Activated CD4-positive, alpha-beta T cell treated with anti-CD3 and anti-CD28 coated beads, Interleukin-2, amount 50 U/mL, for 4 hours (primary cell): Measurements from ENCODE around the gene CLIP3.
"Not testable (repeated sequence)": the region's sequence is repeated elsewhere in the genome, so short reads cannot be mapped to it uniquely, and the experiment has no call there.

Experiments used
- DNase-seq, 2 experiments: peaks; one replicate each; pipeline ENCODE4 v3.0.0-alpha.2; 2020

CLIP3 gene

DNA sequence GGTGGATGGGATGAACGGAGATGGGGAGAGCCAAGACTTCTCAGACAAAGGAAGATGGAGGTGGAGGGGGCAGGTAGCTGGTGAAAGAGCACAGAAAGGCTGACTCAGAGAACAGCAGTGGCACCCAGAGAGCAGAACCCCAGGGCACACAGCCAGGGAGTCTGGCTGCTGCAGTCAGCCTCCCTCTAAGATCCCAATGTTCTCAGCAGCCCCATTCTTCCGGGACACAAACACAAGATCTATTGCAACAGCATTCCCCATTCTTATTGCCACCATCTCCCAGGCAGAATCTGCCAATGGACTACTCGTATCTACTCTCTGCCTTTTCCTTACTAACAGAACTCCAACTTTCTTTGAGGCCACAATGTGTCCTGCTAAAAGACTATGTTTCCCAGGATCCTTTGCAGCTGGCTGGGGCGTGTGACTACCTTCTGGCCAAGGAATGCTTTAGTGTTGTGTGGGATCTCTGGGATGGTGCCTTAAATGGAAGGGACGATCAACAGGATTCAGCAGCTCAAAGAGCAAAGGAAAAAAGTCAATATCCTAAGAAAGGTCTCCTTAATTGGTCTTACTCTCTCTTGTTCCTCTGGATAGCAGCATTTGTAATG lies 13.9 kb upstream of the CLIP3 start:
- DNase-seq, result no peak

DNA sequence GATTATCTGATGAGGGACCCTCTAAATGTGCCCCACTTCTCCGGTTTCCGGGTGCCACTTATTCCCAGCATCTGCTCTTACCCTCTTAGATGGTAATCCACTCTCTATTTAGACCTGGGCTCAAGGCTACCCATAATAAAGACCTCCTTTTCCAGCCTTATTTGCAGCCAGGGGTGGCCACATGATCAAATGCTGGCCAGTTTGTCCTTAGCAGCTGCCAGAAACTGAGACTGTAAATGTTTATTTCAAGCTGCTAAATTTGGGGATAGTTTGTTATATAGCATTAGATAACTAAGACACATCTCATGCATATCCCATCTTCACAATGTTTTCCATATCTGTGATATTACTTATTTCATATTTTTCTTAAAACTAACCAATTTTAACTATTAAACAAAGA lies 11.3 kb upstream of the CLIP3 start:
- no peak for DNase-seq

DNA sequence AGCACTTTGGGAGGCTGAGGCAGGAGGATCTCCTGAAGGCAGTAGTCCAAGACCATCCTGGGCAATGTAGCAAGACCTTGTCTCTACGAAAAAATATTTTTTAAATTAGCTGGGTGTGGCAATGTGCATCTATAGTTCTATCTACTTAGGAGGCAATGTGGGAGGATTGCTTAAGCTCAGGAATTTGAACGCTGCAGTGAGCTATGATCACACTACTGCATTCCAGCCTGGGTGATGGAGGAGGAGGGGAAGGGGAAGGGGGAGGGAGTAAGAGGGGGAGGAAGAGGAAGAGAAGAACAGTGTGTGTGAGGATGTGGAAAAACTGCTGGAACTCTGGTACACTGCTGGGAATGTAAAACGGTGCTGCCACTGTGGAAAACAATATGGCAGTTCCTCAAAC lies 9.2 kb upstream of the CLIP3 start:
- no peak for DNase-seq

DNA sequence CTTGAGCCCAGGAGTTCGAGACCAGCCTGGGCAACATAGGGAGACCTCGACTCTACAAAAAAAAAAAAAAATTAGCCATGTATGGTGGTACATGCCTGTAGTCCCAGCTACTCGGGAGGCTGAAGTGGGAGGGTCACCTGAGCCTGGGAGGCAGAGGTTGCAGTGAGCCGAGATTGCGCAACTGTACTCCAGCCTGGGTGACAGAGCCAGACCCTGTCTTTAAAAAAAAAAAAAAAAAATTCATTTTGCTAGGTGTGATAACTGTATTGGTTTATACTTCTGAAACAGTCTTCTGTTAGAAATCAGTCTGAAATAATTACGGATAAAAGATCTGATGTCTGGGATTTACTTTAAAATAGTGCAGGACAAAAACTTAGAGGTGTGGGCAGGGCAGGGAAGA lies 8.4 kb upstream of the CLIP3 start:
- DNase-seq, result not testable (repeated sequence)

DNA sequence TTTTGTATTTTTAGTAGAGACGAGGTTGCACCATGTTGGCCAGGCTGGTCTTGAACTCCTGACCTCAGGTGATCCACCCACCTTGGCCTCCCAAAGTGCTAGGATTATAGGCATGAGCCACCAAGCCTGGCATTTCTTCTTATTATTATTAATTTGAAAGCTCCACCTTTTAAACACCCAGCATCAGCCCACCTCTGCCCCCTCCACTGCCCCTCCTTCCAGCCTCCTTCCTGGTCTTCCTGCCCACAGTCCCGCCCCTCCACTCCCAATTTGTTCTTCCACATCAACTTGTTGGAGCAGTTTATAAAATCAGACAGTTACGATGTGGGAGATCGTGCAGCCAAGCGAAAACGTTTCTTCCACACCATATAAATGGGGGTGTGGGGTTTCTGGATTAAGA lies 7.8 kb upstream of the CLIP3 start:
- DNase-seq, result no peak

DNA sequence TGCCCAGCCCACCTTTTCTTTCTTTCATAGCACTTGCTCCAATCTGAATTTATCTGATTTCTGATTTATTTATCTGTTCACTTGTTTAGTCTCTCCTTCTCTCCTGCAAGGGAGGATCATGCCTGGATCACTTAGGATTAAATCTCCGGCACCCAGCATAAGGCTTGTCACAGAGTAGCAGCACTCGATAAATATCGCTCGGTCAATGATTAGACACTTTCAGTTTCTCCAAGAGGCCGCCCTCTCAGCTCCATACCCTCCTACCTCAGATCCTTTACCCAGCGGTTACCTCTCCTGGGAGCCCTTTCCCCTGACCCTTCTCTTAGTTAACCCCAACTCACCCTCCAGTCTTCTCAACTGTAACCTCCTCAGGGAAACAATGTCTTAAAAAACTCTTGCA lies 1.4 kb downstream of the CLIP3 start:
- DNase-seq, result no peak

DNA sequence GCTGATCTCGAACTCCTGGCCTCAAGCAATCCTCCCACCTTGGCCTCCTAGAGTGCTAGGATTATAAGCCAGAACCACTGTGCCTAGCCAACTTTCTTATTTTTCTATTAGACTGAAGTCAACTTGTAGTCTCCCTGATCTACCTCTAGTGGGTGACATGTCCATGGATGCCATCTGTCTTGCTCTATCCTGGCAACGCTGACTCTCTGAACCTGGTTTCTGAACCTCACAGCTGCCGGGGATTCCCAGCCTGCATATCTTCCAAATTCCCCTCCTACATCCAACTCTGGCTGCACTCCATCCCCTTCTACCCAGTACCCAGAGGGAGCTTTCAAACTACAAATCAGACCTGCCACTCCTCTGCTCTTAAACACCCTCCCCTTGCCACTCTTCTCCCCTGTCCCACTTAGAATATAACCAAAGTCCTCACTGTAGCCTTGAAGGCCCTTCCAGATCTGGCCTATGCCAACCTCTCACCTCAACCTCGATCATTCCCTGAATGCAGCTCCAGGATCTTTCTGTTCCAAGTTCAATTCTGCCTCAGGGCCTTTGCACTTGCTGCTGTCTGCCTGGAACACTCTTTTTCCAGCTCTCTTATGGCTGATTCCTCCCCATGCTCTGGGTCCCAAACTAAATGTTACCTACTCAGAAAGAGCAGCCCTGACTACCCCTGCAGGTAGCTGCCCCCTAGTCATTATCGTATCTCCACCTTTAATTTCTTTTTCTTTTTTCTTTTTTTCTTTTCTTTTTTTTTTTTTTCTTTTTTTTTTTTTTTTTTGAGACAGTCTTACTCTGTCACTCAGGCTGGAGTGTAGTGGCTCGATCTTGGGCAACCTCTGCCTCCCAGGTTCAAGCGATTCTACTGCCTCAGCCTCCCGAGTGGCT lies 2.2 kb downstream of the CLIP3 start:
- DNase-seq, result no peak

DNA sequence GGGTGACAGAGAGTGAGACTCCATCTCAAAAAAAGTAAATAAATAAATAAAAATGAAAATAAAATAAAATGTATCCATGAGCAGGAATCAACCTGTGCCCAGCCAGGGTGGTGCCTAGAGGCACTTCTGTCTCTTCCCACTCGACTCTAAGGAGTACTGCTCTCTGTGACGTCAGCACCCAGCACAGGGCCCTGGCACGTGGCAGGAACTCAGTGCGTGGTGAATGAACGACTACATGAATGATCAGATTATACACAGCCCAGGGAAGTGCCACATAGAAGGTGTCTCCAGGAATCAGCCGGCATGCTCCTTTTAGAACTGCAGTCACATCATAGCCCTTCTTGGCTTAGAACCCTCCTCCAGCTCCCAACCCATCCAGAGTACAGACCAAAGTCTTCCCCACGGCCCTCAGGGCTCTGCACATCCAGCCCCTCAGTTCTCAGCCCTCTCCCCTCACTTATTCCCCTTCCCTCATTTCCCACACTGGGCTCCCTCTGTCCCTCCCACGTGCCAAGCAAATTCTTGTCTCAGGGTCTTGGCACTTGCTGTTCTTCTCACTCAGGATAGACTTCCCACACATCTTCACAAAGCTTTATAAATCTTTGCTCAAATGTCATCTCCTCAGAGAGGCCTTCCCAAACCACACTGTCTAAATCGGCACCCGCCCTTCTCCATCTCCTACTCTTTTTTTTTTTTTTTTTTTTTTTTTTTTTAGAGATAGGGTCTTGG lies 4.2 kb downstream of the CLIP3 start:
- no peak for DNase-seq

DNA sequence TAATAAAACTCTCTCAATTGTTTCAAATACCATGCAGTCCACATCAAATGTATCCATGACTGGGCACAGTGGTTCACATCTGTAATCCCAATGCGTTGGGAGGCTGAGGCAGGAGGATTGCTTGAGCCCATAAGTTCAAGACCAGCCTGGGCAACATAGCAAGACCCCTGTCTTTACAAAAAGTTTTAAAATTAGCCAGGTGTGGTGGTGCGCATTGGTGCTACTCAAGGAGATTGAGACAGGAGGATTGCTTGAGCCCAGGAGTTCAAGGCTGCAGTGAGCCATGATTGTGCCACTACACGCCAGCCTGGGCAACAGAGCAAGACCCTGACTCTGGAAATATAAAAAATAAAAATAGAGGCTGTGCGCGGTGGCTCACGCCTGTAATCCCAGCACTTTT lies 5.0 kb downstream of the CLIP3 start:
- no peak for DNase-seq

DNA sequence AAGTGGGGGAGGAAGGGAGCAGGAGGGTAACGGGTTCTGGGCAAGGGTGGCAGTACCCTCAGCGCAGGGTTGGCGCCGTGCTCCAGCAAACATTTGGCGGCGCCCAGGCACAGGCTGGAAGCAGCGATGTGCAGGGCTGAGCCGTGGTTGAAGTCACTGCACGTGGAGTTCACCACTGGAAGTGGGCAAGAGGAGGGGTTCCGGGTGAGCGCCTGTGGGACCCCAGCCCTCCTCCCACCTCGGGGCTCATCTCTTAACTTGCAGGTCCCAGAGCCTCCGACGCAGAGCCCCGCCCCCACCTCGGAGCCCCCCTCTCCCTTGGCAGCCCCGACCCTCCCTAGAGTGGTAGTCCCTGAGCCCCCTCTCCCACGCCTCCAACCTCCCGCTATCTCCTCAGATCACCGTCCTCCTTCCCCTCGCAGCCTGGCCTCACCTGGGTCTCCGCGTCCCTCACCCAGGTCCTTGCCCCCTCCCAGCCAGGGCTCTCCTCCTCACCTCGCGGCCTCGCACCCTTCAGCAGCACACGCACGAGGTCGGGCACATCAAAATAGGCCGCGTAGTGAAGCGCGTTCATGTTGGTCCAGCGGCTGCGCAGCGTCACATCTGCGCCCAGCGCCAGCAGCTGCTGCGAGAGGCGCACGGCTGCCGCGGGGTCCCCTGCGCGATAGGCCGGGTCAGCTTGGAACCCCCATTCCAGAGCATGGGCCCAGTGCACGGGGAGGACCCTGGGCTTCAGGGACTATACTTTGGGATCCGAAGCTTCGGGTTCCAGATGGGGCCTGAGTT lies 6.4 kb downstream of the CLIP3 start:
- no peak for DNase-seq

DNA sequence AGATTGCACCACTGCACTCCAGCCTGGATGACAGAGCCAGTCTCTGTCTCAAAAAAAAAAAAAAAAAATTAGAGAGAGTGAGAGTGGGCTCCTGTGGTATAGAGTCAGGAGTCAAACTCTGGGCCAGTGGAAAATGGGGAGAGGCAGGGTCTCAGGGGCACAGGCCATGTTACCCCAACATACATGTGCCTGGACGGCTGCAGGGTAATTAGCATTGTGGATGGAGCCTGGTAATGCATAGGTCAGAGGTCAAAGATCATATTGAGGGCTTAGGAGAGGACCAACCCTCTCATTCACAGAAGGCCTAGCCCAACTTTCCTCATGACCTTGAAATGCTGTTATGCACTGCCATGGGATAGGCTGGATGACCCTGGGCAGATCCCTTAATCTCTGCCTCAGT lies 7.1 kb downstream of the CLIP3 start:
- no peak for DNase-seq

DNA sequence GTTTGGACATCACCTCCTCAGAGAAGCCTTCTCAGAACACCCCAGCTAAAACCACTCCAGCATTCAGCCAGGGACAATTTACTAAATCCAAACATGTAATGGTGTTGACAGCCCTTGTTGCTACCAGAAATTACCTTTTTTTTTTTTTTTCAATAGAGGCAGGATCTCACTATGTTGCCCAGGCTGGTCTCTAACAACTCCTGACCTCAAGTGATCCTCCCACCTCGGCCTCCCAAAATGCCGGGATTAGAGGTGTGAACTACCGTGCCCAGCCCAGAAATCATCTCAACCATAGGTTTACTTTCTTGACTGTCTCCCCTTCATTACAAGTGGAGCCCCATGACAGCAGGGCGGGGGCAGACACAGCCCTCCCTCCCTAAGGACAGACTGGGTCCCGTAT lies 9.2 kb downstream of the CLIP3 start:
- DNase-seq, result no peak

DNA sequence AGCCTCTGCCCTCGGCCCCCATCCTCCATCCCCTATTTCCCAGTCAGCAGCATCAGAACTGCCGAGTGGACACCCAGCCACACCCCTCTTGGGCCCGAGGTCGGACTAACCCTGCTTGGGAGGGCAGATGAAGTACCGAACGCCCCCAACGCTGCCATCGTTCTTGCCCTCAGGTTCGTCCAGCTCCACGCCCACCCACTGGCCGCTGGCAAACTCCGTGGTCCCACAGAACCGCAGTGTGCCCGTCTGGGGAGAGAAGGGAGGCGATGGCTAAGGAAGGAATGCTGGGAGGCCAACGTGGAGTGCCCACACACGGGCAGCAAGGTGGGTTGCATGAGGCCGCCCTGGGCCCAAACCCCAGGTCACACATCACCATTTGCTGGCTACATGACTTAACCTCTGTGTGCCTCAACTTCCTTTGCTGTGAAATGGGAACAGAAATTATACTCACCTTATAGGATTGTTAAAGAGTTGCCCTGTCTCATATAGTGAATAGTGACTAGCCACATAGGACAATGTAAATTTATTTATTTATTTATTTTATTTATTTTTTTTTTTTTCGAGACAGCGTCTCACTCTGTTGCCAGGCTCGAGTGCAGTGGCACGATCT lies 13.5 kb downstream of the CLIP3 start:
- DNase-seq, result no peak

DNA sequence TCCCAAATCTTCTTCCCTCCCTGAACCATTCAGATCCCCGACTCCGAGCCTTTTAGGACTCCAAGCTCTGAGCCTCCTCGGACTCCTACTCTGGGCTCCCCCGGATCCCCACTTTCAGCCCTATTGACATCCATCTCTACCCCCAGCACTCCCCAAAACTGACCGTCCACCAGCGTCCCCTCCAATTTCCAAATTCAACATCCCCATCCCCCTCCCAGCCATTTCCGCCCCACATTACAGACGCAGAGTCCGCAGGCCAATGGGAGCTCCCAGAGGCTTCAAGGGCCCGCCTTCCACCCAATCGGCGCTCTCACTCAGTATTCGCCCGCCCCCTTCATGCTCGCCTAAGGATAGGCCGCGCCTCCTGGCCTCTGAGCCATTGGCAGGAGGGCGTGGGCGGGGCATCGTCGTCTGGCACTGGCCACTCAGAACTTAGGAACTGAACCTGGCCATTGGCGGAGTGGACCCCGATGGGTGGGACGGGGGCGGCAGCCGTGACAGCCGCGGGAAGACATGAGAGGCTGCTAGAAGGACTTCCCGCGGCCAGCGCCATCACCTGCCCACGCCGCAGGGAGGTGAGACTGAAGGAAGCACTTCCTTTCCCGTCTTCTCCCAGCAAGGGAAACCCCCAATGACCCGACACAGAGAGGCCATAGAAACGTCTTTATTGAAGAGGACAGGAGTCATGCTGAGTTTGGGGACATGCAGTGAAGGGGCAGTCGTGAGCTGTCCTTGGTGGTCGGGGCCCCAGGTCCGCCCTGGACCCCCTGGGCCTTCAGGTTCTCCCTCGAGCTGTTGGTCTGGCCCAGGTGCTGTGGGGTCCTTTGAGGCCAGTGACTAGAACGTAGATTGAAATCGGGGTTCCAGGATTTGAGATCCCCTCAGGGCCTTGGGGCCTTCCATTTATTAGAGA lies 18.4 kb downstream of the CLIP3 start, which contains the start of gene ALKBH6:
Gene ALKBH6, minus strand, starts transcription at position 202 of the 913 bp plus-strand sequence. CDS start 816 bp downstream, outside the sequence.
- DNase-seq, result peak; percentile 99

DNA sequence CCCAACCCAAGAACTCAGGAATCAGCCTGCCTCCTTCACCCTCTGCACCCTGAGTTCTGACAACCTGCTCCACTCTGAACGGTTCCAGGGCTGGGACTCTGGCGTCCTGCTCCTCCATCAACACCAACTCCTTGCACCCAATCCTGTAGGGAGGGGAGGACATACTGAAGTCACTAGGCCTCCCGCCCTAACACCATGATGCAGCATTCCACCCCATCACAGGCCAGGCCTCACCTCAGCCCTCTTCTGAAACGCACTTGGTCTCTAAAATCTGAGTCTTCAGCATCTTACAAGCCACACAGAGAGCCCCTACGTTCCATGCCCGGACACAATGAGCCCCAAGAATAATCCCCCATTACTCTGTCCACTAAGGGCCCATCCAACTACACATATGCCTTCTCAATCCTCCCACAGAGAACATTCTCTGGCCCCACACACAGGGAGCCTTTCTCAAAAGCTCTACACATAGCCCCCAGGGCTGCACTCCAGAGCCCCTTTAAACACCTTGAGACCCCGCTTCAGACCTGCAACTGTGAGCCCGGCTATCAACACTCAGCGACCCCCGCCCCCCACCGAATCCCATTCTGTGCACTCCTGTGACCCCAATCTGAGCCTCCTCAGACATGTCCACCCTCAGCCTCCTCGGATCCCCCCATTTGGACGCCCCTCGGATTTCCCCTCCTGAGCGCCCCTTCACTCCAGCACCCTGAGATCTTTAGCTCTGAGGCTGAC lies 19.2 kb downstream of the CLIP3 start:
- DNase-seq, result no peak

DNA sequence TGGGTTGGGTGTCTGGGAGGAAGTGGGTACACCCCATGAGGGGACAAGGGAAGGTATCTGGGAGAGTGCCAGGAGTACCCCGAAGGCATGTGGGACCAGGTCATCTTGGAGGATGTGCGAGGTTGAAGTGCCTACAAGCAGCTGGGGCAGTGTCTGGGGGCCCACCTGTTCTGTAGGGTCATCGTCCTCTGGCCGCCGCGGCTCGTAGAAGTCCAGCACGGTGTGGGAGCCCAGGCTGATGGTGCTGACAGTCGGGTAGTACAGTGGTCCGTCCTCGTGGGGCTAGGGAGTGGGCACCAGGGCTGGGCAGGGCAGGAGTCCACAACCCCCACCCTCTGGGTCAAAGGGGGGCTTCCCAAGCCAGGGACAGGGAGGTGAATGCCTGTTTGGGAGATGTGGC lies 22.3 kb downstream of the CLIP3 start:
- no peak for DNase-seq

DNA sequence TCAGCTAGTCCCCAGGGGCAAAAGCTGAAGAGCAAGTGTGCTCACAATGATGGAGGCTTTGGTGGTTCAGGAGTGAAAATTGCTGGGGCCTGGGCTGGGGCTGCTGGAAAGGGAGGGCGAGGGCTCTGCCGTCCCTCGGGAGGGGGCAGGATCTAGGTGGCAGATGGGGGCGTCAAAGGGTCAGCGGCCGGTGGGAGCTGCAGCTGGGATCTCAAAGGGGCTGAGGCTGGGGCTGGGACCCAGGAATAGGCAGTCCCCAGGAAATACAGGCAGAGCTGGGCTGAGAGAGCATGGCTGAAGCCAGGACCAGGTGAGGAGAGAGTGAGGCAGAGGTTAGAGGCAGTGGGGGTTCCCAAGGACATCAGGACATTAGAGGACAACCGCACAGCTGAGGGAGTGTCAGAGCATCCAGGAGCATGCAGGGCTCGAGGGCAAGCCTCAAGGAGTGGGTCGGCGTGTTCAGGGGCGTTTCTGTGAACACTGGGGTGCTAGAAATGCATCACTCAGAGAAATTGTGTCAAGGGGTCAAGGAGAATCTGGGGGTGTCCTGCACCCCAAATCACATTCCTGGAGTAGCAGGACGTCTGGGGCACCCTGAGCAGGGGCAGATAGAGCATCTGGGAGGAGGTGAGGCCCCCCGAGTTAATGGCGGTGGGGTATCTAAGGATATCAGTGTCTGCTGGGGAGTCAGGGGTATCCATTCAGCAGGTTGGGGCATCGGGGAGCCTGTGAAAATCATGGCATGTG lies 22.9 kb downstream of the CLIP3 start:
- DNase-seq, result no peak

DNA sequence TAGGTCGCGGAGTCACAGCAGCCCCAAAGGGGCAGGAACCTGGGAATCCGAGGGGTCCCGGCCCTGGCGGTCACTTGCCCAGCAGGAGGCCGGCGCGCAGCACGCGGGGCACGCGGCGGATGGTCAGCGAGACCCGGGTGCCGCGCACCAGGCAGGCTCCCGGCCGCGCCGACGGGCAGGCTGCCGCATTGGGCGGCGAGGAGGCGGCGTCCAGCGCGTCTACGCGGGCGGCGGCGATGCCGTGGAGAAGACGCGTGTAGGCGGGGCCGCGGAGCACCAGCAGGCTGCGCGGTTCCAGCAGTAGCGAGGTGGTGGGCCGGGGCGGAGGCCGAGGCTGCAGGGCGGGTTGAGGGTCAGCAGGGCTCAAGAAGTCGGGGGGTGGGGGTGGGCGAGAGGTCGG lies 23.5 kb downstream of the CLIP3 start:
- peak in 1 of 2 experiments; percentile 28 for DNase-seq

DNA sequence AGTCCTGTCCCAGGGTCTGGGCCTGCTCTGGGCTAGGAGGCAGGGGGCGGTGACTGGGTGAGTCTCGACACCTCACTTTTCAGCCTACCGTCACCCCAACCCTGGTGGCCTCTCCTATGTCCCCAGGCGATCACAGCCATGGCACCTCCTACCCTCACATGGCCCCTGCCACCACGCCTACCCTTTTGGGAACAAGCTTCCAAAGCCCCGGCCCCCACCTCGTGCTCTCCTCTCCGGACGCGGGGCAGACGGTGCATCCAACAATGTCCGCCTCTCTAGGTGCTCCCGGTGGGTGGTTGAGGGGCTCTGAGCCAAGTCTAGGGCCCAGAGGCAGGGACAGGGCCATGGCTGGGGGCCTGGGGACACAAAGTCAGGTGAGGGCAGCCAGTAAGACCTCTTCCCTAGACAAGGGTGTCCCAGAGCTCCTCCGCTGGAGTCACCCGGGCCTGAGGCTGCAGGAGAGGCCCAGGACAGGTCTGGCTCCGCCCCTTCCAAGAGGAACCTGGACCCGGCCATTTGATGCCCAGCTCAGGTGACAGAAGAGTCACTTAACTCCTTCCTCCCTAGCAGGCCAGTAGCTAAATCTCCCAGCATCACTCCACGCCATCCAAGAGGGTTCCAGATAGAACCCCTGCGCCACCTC lies 24.2 kb downstream of the CLIP3 start, which contains the start of gene SYNE4:
Gene SYNE4, minus strand, starts transcription at position 478 of the 643 bp plus-strand sequence. Its CDS starts 132 bp downstream, at position 346.
- DNase-seq, result no peak
